Stimulated activated CD8-positive, alpha-beta memory T cell treated with anti-CD3 and anti-CD28 coated beads, Interleukin-7, amount 100 ng/mL, for 4 hours (primary cell): ENCODE measurements around the gene AIG1.

Source experiments
- DNase-seq, 2 donors: peaks; one replicate each; pipeline ENCODE4 v3.0.0-alpha.2; 2020; ENCODE audit warnings: low read depth in 2 of 2

The AIG1 gene

GRCh38 chr6:143195349-143195845 is 134.7 kb downstream of the AIG1 start:
- DNase-seq = no peak

DNA sequence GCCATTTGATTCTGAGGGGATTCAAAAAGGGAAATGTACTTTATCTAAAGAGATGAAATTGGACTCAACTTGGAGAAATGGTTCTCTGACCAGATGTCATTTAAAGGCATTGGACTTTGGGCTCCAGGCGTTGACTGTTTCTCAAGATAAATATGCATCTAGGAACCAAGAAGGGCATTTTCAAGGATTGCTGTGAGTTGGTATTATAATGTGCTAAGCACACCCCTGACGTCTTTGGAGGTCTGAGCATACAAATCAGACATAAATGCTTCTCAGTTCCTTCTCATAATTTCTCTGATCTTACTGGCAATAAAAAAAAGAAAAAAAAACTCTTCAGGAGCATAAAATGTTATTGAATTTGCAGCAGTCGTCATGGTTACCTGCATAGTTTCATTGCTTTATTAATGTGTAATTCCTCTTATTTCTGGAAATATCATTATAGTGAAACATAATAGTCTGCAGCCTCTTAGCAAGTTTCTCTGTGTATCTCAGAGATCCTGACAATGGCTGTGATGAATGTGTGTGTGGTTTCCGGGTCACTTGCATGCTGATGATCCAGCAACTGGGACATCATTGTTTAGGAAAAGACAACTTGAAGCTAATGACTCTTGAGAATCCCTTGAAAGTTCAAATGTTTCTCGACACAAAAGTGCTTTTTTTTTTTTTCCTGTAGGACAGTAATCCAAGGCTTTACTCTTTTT is 136.0 kb downstream of the AIG1 start:
- DNase-seq = no peak

DNA sequence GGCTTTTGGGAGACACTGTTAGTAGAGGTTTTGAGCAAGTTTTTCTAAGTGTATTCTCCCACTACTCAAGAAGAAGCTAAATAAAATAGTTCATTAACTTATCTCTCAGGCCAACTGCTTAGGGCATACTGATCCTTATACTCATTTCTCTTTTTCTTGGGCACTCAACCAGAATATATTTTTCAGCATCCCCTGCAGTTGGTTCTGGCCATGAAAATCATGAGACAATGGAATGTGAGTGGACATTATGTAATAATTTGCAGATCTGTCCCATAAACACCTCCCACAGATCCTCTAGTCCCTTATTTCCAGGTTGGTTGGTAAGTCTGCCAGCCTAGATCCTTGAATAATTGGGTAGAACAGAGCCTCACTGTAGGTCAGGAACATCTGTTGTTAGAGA is 136.7 kb downstream of the AIG1 start:
- DNase-seq = no peak

GRCh38 chr6:143198312-143198711 is 137.6 kb downstream of the AIG1 start:
- DNase-seq = no peak

GRCh38 chr6:143199291-143199690 is 138.6 kb downstream of the AIG1 start:
- DNase-seq = no peak

DNA sequence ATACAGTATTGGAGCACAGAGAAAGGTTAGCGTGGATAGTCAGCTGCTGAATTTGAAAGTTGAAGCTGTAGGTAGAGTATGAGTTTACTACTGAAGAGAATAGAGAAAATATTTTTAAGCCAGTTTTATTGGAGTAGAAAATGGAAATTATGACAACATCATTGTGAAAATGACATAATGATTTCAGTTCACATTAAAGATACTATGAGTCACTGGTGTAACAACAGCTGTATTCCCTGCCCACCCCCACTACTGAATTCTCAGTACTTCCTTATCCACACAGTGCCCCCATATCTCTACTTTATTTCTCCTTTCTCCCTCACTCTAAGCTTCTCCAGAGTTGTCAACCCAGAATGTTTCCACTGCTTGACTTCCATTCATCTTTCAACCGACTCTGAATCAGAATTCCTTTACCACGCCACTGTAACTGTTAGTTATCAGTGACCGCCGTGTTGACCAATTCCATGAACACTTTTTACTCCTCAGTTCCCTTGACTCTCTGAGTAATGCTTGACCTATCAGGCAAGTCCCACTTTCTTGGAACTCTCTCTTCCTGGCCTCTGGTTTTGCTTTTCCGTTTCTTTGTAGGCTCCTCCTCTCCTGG is 139.6 kb downstream of the AIG1 start:
- DNase-seq = no peak

GRCh38 chr6:143204045-143204444 is 143.4 kb downstream of the AIG1 start:
- DNase-seq = no peak

GRCh38 chr6:143205131-143205535 is 144.4 kb downstream of the AIG1 start:
- DNase-seq = no peak

DNA sequence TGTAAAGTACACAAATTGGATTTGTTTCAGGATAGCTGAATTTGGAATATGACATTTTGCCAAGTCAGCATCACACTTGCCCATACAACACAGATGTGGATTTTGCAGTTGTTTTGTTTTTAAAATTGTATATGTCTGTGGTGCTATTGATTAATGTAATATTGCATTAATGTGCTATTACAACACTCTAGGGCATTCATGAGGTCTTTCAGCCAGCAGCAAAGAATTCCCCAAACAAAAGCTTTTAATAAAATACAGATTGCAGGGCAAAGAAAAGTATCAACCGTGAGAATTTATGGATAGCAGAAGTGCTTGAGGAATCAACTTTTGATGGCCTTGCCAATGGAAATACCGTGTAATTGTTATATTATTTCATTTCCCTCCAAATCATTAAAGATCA is 144.9 kb downstream of the AIG1 start:
- no peak for DNase-seq

DNA sequence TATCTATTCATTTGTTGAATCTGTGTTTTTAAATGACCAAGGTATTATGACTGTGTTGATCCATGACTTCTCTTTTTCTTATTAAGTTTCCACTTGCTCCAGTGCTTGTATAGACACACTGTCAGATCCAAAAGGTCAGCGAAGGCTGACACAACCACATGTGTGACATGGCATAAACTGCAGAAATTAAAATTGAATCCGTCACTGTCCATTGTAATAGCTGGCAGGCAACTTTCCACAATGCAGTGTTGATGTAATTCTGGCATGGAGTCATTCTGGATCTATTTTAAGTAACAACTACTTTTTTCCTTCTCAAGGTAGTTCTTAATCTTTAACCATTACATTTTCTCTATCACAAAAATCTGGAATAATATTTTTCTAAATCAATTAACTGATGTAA is 145.3 kb downstream of the AIG1 start:
- DNase-seq = no peak

DNA sequence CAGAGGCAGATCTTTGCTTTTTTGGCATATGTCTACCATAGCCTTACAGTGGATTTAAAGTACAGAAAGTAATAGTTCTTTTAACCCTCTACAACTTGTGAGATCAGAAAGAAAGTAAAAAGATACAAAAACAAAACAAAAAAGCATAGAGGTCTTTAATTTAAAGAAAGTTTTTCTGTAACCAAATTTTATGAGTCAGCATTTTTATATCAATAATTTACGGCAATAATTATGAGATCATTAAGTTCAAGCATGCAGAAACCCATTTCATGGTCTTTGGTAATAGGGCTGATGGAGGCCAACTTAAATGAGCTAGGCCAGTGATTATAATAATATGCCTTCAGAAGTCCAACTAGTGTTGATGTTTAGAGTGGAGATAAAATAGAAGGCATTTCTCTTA is 145.9 kb downstream of the AIG1 start:
- DNase-seq = no peak

DNA sequence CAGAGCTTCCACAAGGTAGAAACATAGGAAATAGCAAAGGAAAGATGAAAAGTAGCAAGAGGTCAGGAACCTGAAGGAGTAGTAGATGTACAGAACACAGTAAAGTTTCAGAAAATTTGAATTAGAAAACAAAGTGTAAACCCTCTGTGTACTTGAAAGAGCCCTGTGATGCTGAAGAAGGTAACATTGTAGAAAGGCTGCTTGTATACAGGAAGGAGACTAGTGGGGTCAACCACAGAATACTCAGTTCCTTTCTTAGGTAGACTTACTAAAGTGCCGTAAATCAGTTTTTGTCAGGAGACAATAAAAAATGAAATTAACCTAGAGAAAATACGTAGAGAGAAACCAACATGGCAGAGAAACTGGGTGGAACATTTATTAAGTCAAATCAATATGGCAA is 149.7 kb downstream of the AIG1 start:
- DNase-seq = no peak

DNA sequence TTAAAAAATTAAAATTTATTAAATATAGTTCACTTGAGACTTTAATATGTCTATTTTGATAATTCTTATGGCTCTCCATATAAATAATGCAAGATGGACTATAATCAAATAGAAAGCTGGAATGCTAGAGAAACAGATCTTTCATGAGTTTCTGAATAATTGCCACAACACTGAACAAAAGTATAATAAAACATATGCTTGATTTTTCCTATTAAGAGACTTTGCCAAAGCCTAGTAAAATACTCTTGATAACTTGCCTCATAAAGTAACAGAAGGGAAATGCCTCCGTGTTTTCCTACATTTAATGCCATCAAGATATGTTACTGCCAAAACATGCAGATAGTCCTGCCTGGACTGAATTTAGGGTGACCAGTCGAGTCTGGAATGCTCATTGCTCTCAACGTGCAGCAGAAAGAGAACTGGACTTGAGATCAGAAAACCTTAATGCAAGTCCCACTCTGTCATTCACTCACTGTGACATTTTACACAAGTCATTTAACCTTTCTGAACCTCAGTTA is 153.2 kb downstream of the AIG1 start:
- DNase-seq = no peak

- no peak for DNase-seq
Measured at GRCh38 chr6:143215363-143215762, 154.7 kb downstream of the AIG1 start.

DNA sequence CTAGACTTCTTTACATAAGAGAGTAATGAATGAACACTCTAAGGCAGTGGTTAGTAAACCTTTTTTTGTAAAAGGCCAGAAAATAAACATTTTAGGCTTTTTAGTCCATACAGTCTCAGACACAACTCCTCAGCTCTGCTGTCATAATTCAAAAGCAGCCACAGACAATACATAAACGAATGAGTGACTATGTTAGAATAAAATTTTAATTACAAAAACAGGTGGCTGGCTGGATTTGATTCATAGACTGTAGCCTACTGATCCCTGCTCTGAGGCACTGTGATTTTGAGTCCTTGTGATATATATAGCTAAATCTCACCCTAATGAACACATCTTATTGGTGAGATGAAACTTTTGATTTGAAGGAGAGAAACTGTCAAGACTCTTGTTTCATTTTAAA is 155.1 kb downstream of the AIG1 start:
- no peak for DNase-seq

DNA sequence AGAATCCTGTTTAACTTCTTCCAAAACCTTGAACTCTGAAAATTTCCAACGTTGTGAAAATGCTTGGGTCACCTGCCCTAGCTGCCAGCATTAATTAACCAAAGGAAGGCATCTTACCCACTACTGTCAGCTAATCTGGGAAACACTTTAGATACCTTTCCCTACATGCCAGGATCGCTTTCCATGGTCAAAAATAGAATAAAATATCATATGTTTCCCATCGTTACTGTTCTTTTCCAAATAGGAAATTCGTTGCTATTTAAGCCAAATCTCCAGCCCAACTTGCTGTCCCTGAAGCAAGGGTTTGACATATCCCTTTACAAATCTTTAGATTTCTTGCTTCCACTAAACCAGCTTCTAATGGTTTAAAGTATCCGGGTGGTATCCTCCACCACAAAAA is 157.5 kb downstream of the AIG1 start:
- DNase-seq = no peak

DNA sequence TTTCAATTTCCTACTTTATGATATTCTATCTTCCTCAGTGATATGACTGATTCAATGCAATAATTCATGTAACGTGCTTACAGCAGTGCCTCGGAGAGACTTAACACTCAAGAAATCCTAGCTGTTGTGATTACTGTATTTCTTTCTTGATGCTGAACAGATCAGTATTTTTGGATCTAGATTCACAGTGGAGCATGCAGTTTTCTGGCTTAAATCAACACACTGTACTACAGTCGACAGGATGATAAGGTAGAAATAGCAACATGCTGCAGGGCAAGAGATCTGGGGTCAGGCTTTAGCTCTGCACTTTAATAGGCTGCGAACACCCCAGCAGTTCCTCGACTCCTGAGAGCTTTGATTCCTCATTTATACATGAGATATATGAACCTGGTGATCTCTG is 161.0 kb downstream of the AIG1 start:
- no peak for DNase-seq

GRCh38 chr6:143222310-143222709 is 161.6 kb downstream of the AIG1 start:
- no peak for DNase-seq

GRCh38 chr6:143222801-143223231 is 162.1 kb downstream of the AIG1 start:
- DNase-seq = no peak

DNA sequence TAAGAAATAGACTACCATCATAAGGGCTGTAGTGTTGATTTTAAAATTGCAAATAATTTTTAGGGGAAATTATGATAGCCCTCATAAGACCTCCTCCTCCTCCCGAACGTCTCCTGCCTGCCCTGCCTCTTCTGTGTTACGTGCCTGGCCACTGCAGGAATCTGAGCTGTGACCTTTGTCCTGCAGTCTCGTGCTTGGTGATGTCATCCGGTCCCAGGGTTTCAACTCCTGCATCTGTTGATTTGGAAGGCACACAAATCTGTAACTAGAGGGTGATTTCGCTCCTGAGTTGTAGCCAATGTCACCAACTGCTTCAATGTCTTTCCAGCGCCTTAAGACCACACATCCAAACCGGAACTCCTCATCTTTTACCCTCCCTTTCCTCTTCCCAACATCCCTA is 163.2 kb downstream of the AIG1 start:
- no peak for DNase-seq

- no peak for DNase-seq
Measured at GRCh38 chr6:143224516-143224915, 163.8 kb downstream of the AIG1 start.

- no peak for DNase-seq
Measured at GRCh38 chr6:143225929-143226328, 165.2 kb downstream of the AIG1 start.

DNA sequence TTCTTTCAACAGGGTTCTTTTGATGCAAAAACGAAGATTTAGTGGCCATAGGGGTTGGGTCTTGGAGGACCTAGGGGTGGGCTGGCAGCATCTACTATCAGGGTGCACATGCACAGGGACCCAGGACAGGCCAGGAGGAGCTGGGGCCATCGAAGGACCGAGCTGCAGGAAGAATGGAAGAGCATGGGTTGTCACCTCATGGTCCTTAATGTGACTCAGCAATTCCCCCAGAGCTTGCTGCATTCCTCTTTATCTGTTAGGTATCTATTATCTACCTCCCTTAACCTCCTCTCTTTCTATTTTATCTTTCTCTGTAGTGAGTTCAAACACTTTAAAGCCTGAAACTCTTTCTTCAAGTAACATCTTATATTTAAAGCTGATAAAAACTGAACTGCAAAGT is 167.0 kb downstream of the AIG1 start:
- DNase-seq = no peak
